Stomach (tissue), 4 donors: ENCODE data around the gene GIPC3.

ENCODE experiments used
- CTCF ChIP-seq, 7 experiments: fragments of 450-650 bp in 4 of 7; fragments of 200-600 bp in 3 of 7; sonication (generic) in 3 of 7; IDR thresholded peaks; one replicate each; pipeline ENCODE4 v1.5.1; 2016 to 2019; ENCODE audit warnings: antibody characterized with exemption in 7 of 7, control low read depth in 2 of 7, mild to moderate bottlenecking in 1 of 7
- EP300 ChIP-seq: sonication (generic); formaldehyde crosslinking; IDR thresholded peaks from one replicate; pipeline ENCODE4 v1.6.1; 2017; ENCODE audit warnings: antibody characterized with exemption

GRCh38 chr19:3627351-3627723 is 42.1 kb downstream of the GIPC3 start:
- TF ChIP-seq EP300 (no peak), CTCF (IDR thresholded peaks at IDR 0.05) (no peak)
